B cell (primary cell): ENCODE results near the gene ZNF280D. TPM values are rescaled to one million over a fixed set of nuclear protein-coding genes. Genes with fewer than 3 reads are reported as not detected.
A peak's percentile ranks its signal among the peaks of the same experiment; 100 is the strongest.

ENCODE experiments used
- ATAC-seq: fragments of 200-7000 bp; cut with Tn5 transposase; one replicate; pipeline ENCODE4 v1.10.0; 2021; ENCODE audit warnings: low read depth, mild to moderate bottlenecking, moderate number of reproducible peaks, moderate library complexity
- CTCF ChIA-PET: fragments of 350-600 bp; sonication (Branson Sonifier 250); formaldehyde crosslinking; loops from one replicate; lab custom pipeline; 2021; ENCODE audit warnings: antibody characterized with exemption, inconsistent platforms; lab: Charles Lee
- POLR2A ChIA-PET: fragments of 350-600 bp; sonication (Branson Sonifier 250); formaldehyde crosslinking; loops from one replicate; lab custom pipeline; 2021; ENCODE audit warnings: antibody characterized with exemption; lab: Charles Lee
- DNase-seq: peaks from one replicate; pipeline ENCODE4 v3.0.0; 2013
- H2AFZ ChIP-seq: 2 replicates; pipeline ENCODE4 v1.6.1; 2012; ENCODE audit warnings: mild to moderate bottlenecking, low read depth, low read length; ENCODE audit not compliant: insufficient read depth, poor library complexity, severe bottlenecking
- H3K27ac ChIP-seq, 2 donors: 1 replicate in 1 of 2; 2 replicates in 1 of 2; pipeline ENCODE4 v1.5.1; 2012 to 2013; ENCODE audit warnings: low read length in 2 of 2, mild to moderate bottlenecking in 2 of 2, moderate library complexity in 1 of 2
- H3K27me3 ChIP-seq, 4 experiments: fragments of 200-600 bp in 1 of 4; sonication (generic) in 1 of 4; replicated peaks in 1 of 4; 1 replicate in 2 of 4; 2 replicates in 2 of 4; pipeline versions ENCODE4 v1.6.1 to v1.7.0; 2013 to 2016; ENCODE audit warnings: low read length in 3 of 4, mild to moderate bottlenecking in 2 of 4, mixed read lengths in 1 of 4, moderate library complexity in 1 of 4; ENCODE audit not compliant: insufficient read depth in 4 of 4, control insufficient read depth in 3 of 4; ENCODE audit errors: control extremely low read depth in 1 of 4
- H3K36me3 ChIP-seq, 2 experiments: replicated peaks in 1 of 2; 1 replicate in 1 of 2; 2 replicates in 1 of 2; pipeline versions ENCODE4 v1.6.1 to v1.7.1; 2013; ENCODE audit warnings: low read length in 1 of 2; ENCODE audit not compliant: insufficient read depth in 2 of 2, control insufficient read depth in 1 of 2; ENCODE audit errors: control extremely low read depth in 1 of 2, extremely low read depth in 1 of 2
- H3K4me1 ChIP-seq, 2 donors: fragments of 200-600 bp in 1 of 2; sonication (generic) in 1 of 2; 1 replicate in 1 of 2; 2 replicates in 1 of 2; pipeline versions ENCODE4 v1.5.1 to v1.6.1; 2013 to 2017; ENCODE audit warnings: low read length in 2 of 2; ENCODE audit not compliant: control insufficient read depth in 2 of 2, insufficient read depth in 2 of 2
- H3K4me2 ChIP-seq: replicated peaks from 2 replicates; pipeline ENCODE3; 2012; ENCODE audit warnings: mild to moderate bottlenecking, low read depth, low read length; ENCODE audit not compliant: poor library complexity, severe bottlenecking
- H3K4me3 ChIP-seq, 5 experiments: fragments of 200-600 bp in 1 of 5; sonication (generic) in 1 of 5; 1 replicate in 3 of 5; 2 replicates in 2 of 5; pipeline versions ENCODE4 v1.5.1 to v1.7.0; 2011 to 2016; ENCODE audit warnings: low read length in 4 of 5, mild to moderate bottlenecking in 4 of 5, low read depth in 2 of 5, control low read depth in 1 of 5, moderate library complexity in 1 of 5; ENCODE audit not compliant: insufficient read depth in 1 of 5; ENCODE audit errors: control extremely low read depth in 1 of 5, extremely low read depth in 1 of 5
- H3K79me2 ChIP-seq: fragments of 200-600 bp; sonication (generic); one replicate; pipeline ENCODE4 v1.6.0; 2016; ENCODE audit warnings: low read length; ENCODE audit not compliant: control insufficient read depth, insufficient read depth
- H3K9ac ChIP-seq: fragments of 200-600 bp; sonication (generic); 2 replicates; pipeline ENCODE4 v1.6.1; 2017; ENCODE audit warnings: mild to moderate bottlenecking, low read length, moderate library complexity
- H3K9me3 ChIP-seq, 3 donors: one replicate each; pipeline versions ENCODE4 v1.6.1 to v1.7.1; 2013; ENCODE audit warnings: low read length in 2 of 3; ENCODE audit not compliant: control insufficient read depth in 2 of 3, insufficient read depth in 1 of 3; ENCODE audit errors: control extremely low read depth in 1 of 3
- H4K20me1 ChIP-seq: 2 replicates; pipeline ENCODE4 v1.6.0; 2012; ENCODE audit warnings: mild to moderate bottlenecking, low read length; ENCODE audit not compliant: insufficient read depth, control insufficient read depth, poor library complexity, severe bottlenecking
- H3K27ac Mint-ChIP-seq: one replicate; pipeline ENCODE4 v1.8.0; 2021; ENCODE audit warnings: mixed read lengths
- H3K27me3 Mint-ChIP-seq: one replicate; pipeline ENCODE4 v1.8.0; 2021; ENCODE audit warnings: mixed read lengths
- H3K4me1 Mint-ChIP-seq: one replicate; pipeline ENCODE4 v1.8.0; 2021; ENCODE audit warnings: mixed read lengths
- H3K4me3 Mint-ChIP-seq: one replicate; pipeline ENCODE4 v1.8.0; 2021; ENCODE audit warnings: mixed read lengths
- H3K9me3 Mint-ChIP-seq: one replicate; pipeline ENCODE4 v1.8.0; 2022; ENCODE audit warnings: mixed read lengths; ENCODE audit not compliant: insufficient read depth
- EZH2 ChIP-seq: IDR thresholded peaks from 2 replicates; pipeline ENCODE4 v1.6.1; 2012; ENCODE audit warnings: borderline replicate concordance, low read depth, mild to moderate bottlenecking, moderate library complexity, low read length; ENCODE audit not compliant: insufficient read depth, poor library complexity, severe bottlenecking
- WGBS: methylation state at CpG from one replicate; pipeline ENCODE4 v1.1.5; 2013; ENCODE audit warnings: missing lambda C conversion rate; ENCODE audit not compliant: insufficient coverage; 5-methylcytosine and 5-hydroxymethylcytosine counted together
- intact Hi-C: fragments of 100-400 bp; cut with micrococcal nuclease; formaldehyde crosslinking; loops from one replicate; pipeline ENCODE4 v1.10.0; 2022
- polyA plus RNA-seq: library from polyadenylated mRNA; depleted of rRNA; stranded (reverse); fragments of >200 nt; gene quantifications from 2 replicates; pipeline ENCODE4 v1.2.3, GENCODE V29; 2012
- total RNA-seq, 2 donors: library from RNA; stranded (reverse); fragments of 120-200 nt in 1 of 2; gene quantifications; 1 replicate in 1 of 2; 2 replicates in 1 of 2; pipeline versions ENCODE4 v1.2.3 to v1.2.4, GENCODE V29; 2013 to 2022
- TF ChIP-seq, protein P1 (sequence below): fragments of 200-600 bp; IDR thresholded peaks from one replicate; pipeline ENCODE4 v1.8.0; 2022; ENCODE audit warnings: antibody characterized with exemption, mild to moderate bottlenecking

The ZNF280D gene
- total and polyA plus RNA-seq, 2 donors (not counting 1 experiment from before 2014, with no cell fraction given): 14.7 to 68.3 TPM

DNA sequence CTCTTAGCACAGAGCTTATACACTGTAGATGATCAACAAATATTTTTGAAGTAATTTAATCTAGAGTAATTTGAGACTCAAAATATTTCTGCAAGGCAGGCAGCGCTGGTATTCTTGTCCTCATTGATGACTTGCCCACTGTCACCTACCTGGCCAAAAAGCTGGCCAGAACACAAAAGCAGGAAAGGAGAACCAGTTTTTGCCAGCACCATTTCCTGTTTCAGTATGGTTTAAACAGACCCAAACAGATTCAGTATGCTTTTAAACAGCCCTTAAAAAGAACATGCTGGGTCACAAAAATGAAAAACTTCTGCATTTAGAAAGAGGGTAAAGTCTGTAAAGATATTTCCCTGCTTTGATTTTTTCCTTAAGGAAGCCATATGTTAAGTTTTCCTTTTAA, 42.3 kb upstream of the ZNF280D start:
- Histone ChIP-seq H3K4me3 (no peak overlapping the region), H3K9me3 (peaks cover 0 to 16% (median 0%) of the 10 kb centered on the region in 3 donors), H3K27ac (no peak overlapping the region), H3K79me2 (no peaks in the 10 kb centered on the region), H3K4me1 (peaks cover 10 to 19% of the 10 kb centered on the region in 2 donors), H3K36me3 (no peaks in the 10 kb centered on the region), H3K4me2 (no peak overlapping the region), H3K9ac (no peak overlapping the region), H3K27me3 (peaks cover 0 to 2% (median 0%) of the 10 kb centered on the region in 4 experiments), H2AFZ (peak overlapping the region; percentile 21), H4K20me1 (no peaks in the 10 kb centered on the region)
- no peak overlapping the region for H3K27ac Mint-ChIP-seq
- H3K4me1 Mint-ChIP-seq: peaks cover 31% of the 10 kb centered on the region
- peaks cover 12% of the 10 kb centered on the region for H3K27me3 Mint-ChIP-seq
- 83% methylated on average over 1 of the region's 1 CpG for WGBS
- intact Hi-C loops: no loop called here
- TF ChIP-seq, protein P1, sequence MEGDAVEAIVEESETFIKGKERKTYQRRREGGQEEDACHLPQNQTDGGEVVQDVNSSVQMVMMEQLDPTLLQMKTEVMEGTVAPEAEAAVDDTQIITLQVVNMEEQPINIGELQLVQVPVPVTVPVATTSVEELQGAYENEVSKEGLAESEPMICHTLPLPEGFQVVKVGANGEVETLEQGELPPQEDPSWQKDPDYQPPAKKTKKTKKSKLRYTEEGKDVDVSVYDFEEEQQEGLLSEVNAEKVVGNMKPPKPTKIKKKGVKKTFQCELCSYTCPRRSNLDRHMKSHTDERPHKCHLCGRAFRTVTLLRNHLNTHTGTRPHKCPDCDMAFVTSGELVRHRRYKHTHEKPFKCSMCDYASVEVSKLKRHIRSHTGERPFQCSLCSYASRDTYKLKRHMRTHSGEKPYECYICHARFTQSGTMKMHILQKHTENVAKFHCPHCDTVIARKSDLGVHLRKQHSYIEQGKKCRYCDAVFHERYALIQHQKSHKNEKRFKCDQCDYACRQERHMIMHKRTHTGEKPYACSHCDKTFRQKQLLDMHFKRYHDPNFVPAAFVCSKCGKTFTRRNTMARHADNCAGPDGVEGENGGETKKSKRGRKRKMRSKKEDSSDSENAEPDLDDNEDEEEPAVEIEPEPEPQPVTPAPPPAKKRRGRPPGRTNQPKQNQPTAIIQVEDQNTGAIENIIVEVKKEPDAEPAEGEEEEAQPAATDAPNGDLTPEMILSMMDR: no peak
- no peak for TF ChIP-seq EZH2
- H3K4me3 Mint-ChIP-seq: no peak overlapping the region
- no peak for DNase-seq
- ATAC-seq: no peak
- ChIA-PET CTCF (interaction anchor here (1.1 kb wide), 1 partner anchor 279 kb away, joined by 3 read pairs; no protein-coding TSS in a partner anchor), POLR2A (no interaction called here)
- peaks cover 3% of the 10 kb centered on the region for H3K9me3 Mint-ChIP-seq

DNA sequence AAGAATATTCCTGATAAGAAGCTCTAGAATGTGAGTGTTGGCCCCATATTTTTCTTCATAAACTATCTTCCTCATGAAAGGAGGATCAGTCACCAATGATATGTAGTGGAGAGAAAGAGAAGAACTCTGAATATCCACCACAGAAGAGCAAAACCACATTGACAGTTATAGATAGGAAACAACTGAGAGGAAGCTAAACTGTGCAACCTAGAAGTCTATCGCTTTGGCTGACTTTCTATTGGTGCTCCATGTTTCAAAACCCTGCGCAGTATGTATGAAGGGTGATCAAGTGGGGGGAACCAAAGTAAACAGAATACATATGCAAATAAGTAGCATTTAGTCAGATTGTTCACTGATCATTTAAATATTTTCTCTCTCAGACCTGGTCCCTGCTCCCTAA, 41.0 kb upstream of the ZNF280D start:
- WGBS: no CpG with 5 or more reads among the region's 2 CpGs
- peaks cover 3 to 11% of the 10 kb centered on the region in 2 donors for H3K4me1 ChIP-seq
- intact Hi-C loops: no loop called here
- no peak for DNase-seq
- H3K36me3 ChIP-seq: no peaks in the 10 kb centered on the region
- peaks cover 24% of the 10 kb centered on the region for H3K4me1 Mint-ChIP-seq
- H4K20me1 ChIP-seq: no peaks in the 10 kb centered on the region
- H3K9me3 ChIP-seq: peaks cover 0 to 5% (median 0%) of the 10 kb centered on the region in 3 donors
- H3K4me2 ChIP-seq: no peak overlapping the region
- H2AFZ ChIP-seq: no peak overlapping the region
- H3K9me3 Mint-ChIP-seq: no peaks in the 10 kb centered on the region
- H3K4me3 Mint-ChIP-seq: no peak overlapping the region
- H3K27me3 ChIP-seq: peaks cover 0 to 2% (median 0%) of the 10 kb centered on the region in 4 experiments
- H3K4me3 ChIP-seq: no peak overlapping the region
- H3K27ac Mint-ChIP-seq: no peak overlapping the region
- POLR2A ChIA-PET: no interaction called here
- H3K27me3 Mint-ChIP-seq: peaks cover 9% of the 10 kb centered on the region
- CTCF ChIA-PET: interaction anchor here (1.1 kb wide), 1 partner anchor 278 kb away, joined by 3 read pairs; no protein-coding TSS in a partner anchor
- H3K27ac ChIP-seq: no peak overlapping the region
- no peak overlapping the region for H3K9ac ChIP-seq
- H3K79me2 ChIP-seq: no peaks in the 10 kb centered on the region
- no peak for ATAC-seq
- TF ChIP-seq EZH2: no peak
- TF ChIP-seq, protein P1: no peak
